Adipose tissue (tissue), 3 donors: Measurements from ENCODE around the gene DIAPH1. TPM values are rescaled to one million over a fixed set of nuclear protein-coding genes. Genes with fewer than 3 reads are reported as not detected.

ENCODE experiments used
- H3K27ac ChIP-seq: one replicate; pipeline ENCODE4 v1.5.1; 2013; ENCODE audit warnings: low read depth, low read length
- WGBS, 3 donors: extraction: QIAGEN DNeasy Blood & Tissue Kit; methylation state at CpG; one replicate each; pipeline ENCODE4 v1.1.7; 2013; 5-methylcytosine and 5-hydroxymethylcytosine counted together
- polyA plus RNA-seq, 3 donors: library from polyadenylated mRNA; stranded (reverse); fragments of 200-250 nt; gene quantifications; one replicate each; pipeline ENCODE4 v1.2.3, GENCODE V29; 2013
- donor health status: healthy with polysubstance abuse.
- donor health status: Bipolar disorder and iron deficiency.
- donor health status: healthy.

The DIAPH1 gene
- polyA plus RNA-seq, 3 donors, result 30.1 to 33.4 (median 31.9) TPM

DNA sequence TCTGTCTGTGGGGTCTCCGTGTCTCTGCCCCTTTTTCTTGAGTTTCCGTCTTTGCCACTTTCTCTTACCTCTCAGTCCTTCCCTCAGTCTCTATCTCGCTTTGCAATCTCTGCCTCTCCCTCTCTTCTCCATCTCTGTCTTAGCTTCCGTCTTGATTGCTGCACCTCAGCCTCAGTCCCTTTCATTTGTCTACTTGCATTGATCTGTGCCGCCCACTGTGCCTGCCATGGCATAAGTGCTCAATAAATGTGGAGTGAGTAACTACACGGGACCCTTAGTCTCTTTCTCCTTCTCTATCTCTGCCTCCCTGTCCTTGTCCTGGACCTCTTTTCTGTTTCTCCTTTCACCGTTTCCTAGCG is 123.4 kb downstream of the DIAPH1 start:
- no peak overlapping the region for H3K27ac ChIP-seq
- WGBS, 3 donors, result 86 to 91% (median 91%) methylated on average over 8 of the region's 8 CpGs

DNA sequence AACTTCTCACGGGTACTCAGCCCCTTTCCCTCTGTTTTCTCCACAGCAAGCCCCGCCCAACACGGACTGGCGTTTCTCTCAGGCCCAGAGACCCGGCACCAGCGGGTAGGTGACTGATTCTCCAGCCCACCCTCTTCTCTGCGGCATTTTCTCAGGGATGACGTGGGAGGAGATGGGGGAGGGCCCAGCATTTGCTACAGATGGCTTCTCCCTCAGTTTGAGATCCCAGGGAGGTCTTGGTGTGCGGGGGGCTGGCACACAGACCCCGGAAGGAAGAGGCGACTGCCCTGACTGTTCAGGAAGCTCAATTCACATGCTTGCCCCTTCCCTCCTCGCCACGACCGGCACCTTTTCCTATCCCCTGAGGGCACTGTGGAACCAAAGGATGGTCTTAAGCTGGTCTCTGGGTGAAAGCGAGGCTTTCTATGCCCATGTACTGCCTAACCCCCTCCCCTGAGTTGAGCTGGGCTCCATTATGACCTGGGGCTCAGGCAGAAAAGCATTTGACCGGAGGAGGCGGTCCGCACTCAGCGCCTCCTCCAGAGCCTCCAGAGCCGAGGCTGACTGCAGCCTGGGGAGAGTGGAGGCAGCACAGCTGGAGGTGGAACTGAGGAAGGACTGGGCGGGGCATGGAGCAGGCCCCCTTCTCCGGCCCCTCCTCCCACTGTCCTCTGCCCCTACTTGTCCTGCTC is 123.9 kb downstream of the DIAPH1 start:
- 59 to 68% (median 59%) methylated on average over 22 of the region's 22 CpGs for WGBS, 3 donors
- no peak overlapping the region for H3K27ac ChIP-seq

- WGBS, 3 donors, result 66 to 85% (median 75%) methylated on average over 10 of the region's 10 CpGs
- no peak overlapping the region for H3K27ac ChIP-seq
Observed at GRCh38 chr5:141493500-141494422, 125.0 kb downstream of the DIAPH1 start.

DNA sequence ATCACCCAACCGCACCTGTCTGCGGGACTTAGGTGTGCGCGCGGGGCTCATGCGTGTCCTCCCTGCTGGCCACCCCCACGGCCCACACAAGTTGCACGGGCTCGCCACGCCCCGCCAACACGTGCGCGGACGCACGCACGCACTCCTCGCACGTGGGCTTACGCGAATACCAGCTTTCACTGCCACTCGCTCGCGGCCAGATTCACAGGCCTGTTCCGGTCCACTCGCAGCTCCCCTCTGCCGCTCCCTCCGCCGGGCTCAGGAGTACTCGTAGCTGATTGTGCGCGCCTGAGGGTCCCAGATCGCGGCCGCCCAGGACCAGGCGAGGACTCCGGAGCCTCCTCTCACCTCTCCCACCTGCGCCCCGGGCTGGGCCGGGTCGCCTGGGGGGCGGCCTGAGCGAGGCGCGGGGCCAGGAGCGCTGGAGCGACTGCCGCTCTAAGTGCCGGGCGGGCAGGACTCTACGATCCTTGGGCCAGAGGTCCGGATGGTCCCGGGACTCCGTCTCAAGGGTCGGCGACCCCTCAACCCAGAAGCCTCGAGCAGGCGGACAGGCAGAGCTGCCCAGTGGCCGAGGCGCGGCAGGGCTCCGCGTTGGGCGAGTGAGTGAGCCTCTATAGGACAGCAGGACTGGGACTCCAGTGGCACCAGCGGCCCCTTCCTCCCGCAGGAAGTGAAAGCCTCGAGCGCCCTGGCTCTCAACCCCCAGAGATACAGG is 126.5 kb downstream of the DIAPH1 start:
- H3K27ac ChIP-seq, result no peak overlapping the region
- 50 to 63% (median 58%) methylated on average over 61 to 68 of the region's 68 CpGs for WGBS, 3 donors

- H3K27ac ChIP-seq, result no peak overlapping the region
- WGBS, 3 donors, result 43 to 51% (median 49%) methylated on average over 66 of the region's 66 CpGs
Observed at GRCh38 chr5:141491323-141492167, 127.3 kb downstream of the DIAPH1 start.

GRCh38 chr5:141490771-141491170 is 128.0 kb downstream of the DIAPH1 start:
- WGBS, 3 donors, result 81 to 90% (median 89%) methylated on average over 13 of the region's 13 CpGs

GRCh38 chr5:141490271-141490670 is 128.5 kb downstream of the DIAPH1 start:
- 95 to 98% (median 95%) methylated on average over 10 of the region's 10 CpGs for WGBS, 3 donors
- H3K27ac ChIP-seq, result no peak overlapping the region

More at GRCh38 chr5:141490771-141491170, 128.0 kb downstream of the DIAPH1 start:
- no peak overlapping the region for H3K27ac ChIP-seq

GRCh38 chr5:141489841-141490240 is 129.0 kb downstream of the DIAPH1 start:
- 88 to 92% (median 91%) methylated on average over 10 of the region's 10 CpGs for WGBS, 3 donors
- no peak overlapping the region for H3K27ac ChIP-seq

GRCh38 chr5:141488591-141489561 is 129.9 kb downstream of the DIAPH1 start, which contains the start of gene PCDHGC5:
Gene PCDHGC5 (plus strand): TSS chr5:141489081. CDS start chr5:141489241, 160 bp downstream.
- no peak within 1 kb of the TSS for H3K27ac ChIP-seq
- 65 to 76% (median 70%) methylated on average over 14 of the region's 14 CpGs for WGBS, 3 donors

GRCh38 chr5:141487131-141487530 is 131.7 kb downstream of the DIAPH1 start:
- no peak overlapping the region for H3K27ac ChIP-seq

DNA sequence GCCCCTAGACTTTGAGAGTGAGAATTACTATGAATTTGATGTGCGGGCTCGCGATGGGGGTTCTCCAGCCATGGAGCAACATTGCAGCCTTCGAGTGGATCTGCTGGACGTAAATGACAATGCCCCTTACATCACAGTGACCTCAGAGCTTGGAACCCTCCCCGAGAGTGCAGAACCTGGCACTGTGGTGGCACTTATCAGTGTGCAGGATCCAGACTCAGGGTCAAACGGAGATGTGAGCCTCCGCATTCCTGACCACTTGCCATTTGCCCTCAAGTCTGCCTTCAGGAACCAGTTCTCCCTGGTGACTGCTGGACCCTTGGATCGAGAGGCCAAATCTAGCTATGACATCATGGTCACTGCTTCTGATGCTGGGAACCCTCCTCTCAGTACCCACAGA is 132.7 kb downstream of the DIAPH1 start:
- WGBS, 3 donors, result 88 to 93% (median 91%) methylated on average over 9 of the region's 9 CpGs

More at GRCh38 chr5:141487131-141487530, 131.7 kb downstream of the DIAPH1 start:
- WGBS, 3 donors, result 87 to 88% (median 87%) methylated on average over 7 of the region's 7 CpGs

DNA sequence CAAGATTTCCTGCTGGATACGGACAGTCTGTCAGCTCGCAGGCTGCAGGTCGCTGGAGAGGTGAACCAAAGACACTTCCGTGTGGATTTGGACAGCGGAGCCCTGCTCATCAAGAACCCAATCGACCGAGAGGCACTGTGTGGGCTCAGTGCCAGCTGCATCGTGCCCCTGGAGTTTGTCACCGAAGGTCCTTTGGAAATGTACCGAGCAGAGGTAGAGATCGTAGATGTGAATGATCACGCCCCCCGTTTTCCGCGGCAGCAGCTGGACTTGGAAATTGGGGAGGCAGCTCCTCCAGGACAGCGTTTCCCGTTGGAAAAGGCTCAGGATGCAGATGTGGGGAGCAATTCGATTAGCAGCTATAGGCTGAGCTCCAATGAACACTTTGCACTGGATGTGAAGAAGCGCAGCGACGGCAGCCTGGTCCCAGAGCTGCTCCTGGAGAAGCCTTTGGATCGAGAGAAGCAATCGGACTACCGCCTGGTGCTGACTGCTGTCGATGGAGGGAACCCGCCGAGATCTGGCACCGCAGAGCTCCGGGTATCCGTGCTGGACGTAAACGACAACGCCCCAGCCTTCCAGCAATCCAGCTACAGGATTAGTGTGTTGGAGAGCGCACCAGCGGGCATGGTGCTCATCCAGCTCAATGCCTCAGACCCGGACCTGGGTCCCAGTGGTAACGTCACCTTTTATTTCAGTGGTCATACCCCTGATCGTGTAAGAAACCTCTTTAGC is 133.3 kb downstream of the DIAPH1 start:
- 51 to 61% (median 60%) methylated on average over 38 of the region's 38 CpGs for WGBS, 3 donors
- H3K27ac ChIP-seq, result no peak overlapping the region

More for the DNA sequence above, 132.7 kb downstream of the DIAPH1 start:
- H3K27ac ChIP-seq, result no peak overlapping the region

- WGBS, 3 donors, result 11 to 17% (median 15%) methylated on average over 38 to 39 of the region's 39 CpGs
- H3K27ac ChIP-seq, result no peak within 1 kb of the TSS
Observed at GRCh38 chr5:141484641-141485311, 134.0 kb downstream of the DIAPH1 start, which contains the start of gene PCDHGC4. Gene PCDHGC4 (plus strand): TSS chr5:141485030. CDS start chr5:141485174, 144 bp downstream.

GRCh38 chr5:141484310-141484640 is 134.5 kb downstream of the DIAPH1 start:
- no peak overlapping the region for H3K27ac ChIP-seq
- 27 to 29% (median 28%) methylated on average over 4 of the region's 4 CpGs for WGBS, 3 donors

DNA sequence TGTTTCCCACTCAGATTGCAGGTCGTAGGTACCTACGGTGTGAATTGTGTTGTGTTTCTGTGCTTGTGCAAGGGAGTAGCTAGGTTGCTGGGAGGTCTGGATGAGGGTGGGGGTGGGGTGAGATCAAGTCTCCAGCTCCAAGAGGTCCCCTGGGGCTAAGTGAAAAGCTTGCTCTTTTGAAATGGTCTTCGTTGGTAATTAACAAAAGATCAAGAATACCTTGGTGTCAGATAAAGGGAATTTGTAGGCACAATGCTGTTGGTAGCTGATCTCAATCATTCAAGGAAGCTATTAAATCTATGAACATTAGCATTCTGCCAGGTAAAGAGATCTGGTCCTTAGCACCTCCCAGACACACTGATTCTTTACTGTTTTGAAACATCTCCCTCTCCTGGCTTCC is 134.9 kb downstream of the DIAPH1 start:
- H3K27ac ChIP-seq, result no peak overlapping the region
- 47 to 50% (median 48%) methylated on average over 3 of the region's 3 CpGs for WGBS, 3 donors

DNA sequence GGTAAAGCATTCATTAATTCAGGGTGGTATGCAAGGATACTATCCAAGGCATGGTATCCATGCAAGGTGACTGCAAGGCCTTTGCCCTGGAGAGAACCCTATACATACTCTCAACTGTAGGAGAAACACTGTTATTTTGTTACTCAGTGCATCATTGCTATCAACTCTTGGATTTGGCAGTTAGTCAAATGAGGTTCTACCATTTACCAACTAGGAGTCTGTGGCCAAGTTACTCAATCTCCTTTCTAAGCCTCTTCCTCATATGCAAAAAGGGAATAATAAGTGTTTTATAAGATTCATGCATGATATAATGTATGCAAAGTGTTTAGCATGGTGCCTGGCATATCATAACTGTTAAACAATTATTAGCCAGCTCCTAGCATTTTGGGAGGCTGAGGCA is 139.0 kb downstream of the DIAPH1 start:
- no peak overlapping the region for H3K27ac ChIP-seq
